PC-9 (cell line): ENCODE data around the gene SLC66A2.

Source experiments
- CTCF ChIP-seq: fragments of 200-600 bp; sonication (generic); conservative IDR thresholded peaks from 2 replicates; pipeline ENCODE4 v1.6.1; 2017; ENCODE audit warnings: mixed run types, antibody characterized with exemption, mild to moderate bottlenecking, moderate library complexity
- EZH2 ChIP-seq: fragments of 200-600 bp; sonication (generic); IDR thresholded peaks from 2 replicates; pipeline ENCODE4 v1.8.0; 2017; ENCODE audit warnings: antibody characterized with exemption, low read depth

GRCh38 chr18:80000877-80001276 is 49.4 kb upstream of the SLC66A2 start:
- TF ChIP-seq EZH2 (no peak), CTCF (no peak)
